Measurements from ENCODE around the gene RPS6KB2. TPM values are rescaled to one million over a fixed set of nuclear protein-coding genes. Genes with fewer than 3 reads are reported as not detected.

RPS6KB2 gene
- total and polyA plus RNA-seq, 10 of the 15 experiments (the other 5 are each of a cell fraction or from before 2014, with no cell fraction given), result 0.39 to 101 (median 58.4) TPM

DNA sequence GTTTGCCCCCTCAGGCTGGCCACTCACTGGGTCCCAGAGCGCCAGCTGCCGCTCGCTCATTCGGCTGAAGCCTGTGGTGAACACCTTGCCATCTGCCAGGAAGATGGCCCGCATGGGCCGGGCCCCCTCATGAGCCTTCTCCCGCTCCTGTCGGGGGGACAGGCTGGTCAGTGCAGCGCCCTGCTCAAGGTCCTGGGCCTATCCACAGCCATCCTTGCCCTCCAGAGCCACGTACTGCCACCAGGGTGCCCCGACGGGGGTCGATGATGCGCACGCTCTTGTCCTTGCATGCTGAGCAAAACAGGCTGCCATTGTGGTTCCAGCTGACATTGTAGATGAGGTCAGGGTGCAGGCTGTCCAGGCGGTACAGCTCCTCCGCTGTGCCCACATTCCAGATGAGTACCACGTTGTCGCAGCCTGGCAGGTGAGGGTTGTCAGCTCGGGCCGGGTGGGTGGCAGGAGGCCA is 12.8 kb downstream of the RPS6KB2 start:
- FAIRE-seq (no peak), ATAC-seq (no peak), DNase-seq (ENCODE audit: low read depth, low spot score) (no peak)
- ChIA-PET RAD21 (ENCODE audit: unreplicated experiment) (interaction anchor here (0.6 kb wide), 1 partner anchor 24 kb away, joined by 3 read pairs; no protein-coding TSS in a partner anchor), CTCF (interaction anchor here (0.6 to 1.1 kb wide), 3 partner anchors 38 to 66 kb away, joined by 3 read pairs; partner anchors contain the start of gene TBC1D10C), POLR2A (interaction anchor here (1.5 to 1.6 kb wide), 3 partner anchors 18 to 43 kb away, joined by 3 to 5 read pairs (median 5); partner anchors contain the start of gene PPP1CA), SMC1A (ENCODE audit: uncharacterized antibody, unreplicated experiment) (interaction anchor here (0.6 to 1.5 kb wide), 2 partner anchors 20 to 160 kb away, joined by 3 to 5 read pairs; no protein-coding TSS in a partner anchor)
- intact Hi-C loops (cut with micrococcal nuclease; ENCODE audit: unreplicated experiment), result no loop called here
- TF ChIP-seq, protein P1, sequence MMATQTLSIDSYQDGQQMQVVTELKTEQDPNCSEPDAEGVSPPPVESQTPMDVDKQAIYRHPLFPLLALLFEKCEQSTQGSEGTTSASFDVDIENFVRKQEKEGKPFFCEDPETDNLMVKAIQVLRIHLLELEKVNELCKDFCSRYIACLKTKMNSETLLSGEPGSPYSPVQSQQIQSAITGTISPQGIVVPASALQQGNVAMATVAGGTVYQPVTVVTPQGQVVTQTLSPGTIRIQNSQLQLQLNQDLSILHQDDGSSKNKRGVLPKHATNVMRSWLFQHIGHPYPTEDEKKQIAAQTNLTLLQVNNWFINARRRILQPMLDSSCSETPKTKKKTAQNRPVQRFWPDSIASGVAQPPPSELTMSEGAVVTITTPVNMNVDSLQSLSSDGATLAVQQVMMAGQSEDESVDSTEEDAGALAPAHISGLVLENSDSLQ (IDR thresholded peaks at IDR 0.05), result no peak
- no peak for TF ChIP-seq GABPA (IDR thresholded peaks at IDR 0.05; ENCODE audit: low read depth)
- no peak for TF ChIP-seq BRCA1 (IDR thresholded peaks at IDR 0.05; ENCODE audit: low read depth, low read length)
- 0 out of 2 replicates have a peak, but pooled peaks have one; percentile 38 for TF ChIP-seq POLR2AphosphoS2 (IDR thresholded peaks at IDR 0.05; ENCODE audit: low read depth, low read length)
- TF ChIP-seq SPI1 (IDR thresholded peaks at IDR 0.05; ENCODE audit: borderline replicate concordance, insufficient read depth, low read depth, low read length), result no peak
- peak; percentile 30 for TF ChIP-seq POLR2A (IDR thresholded peaks at IDR 0.05; ENCODE audit: low read depth, low read length)
- TF ChIP-seq, protein P2, sequence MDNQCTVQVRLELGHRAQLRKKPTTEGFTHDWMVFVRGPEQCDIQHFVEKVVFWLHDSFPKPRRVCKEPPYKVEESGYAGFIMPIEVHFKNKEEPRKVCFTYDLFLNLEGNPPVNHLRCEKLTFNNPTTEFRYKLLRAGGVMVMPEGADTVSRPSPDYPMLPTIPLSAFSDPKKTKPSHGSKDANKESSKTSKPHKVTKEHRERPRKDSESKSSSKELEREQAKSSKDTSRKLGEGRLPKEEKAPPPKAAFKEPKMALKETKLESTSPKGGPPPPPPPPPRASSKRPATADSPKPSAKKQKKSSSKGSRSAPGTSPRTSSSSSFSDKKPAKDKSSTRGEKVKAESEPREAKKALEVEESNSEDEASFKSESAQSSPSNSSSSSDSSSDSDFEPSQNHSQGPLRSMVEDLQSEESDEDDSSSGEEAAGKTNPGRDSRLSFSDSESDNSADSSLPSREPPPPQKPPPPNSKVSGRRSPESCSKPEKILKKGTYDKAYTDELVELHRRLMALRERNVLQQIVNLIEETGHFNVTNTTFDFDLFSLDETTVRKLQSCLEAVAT (IDR thresholded peaks at IDR 0.05), result no peak
- Histone ChIP-seq H3K27me3 (replicated peaks in 1 of 2; ENCODE audit: control insufficient read depth in 2 of 2, insufficient read depth in 2 of 2, low read length in 1 of 2) (no peaks in the 10 kb centered on the region), H2AFZ (ENCODE audit: control insufficient read depth, low read depth, low read length) (no peak overlapping the region), H3K4me3 (no peak overlapping the region), H3K4me1 (ENCODE audit: control insufficient read depth, insufficient read depth, low read length) (peaks cover 31% of the 10 kb centered on the region), H3K4me2 (ENCODE audit: control insufficient read depth, insufficient read depth) (no peak overlapping the region), H3K79me2 (ENCODE audit: control insufficient read depth, insufficient read depth, low read length) (peaks cover 41% of the 10 kb centered on the region), H3K27ac (ENCODE audit: control insufficient read depth, insufficient read depth) (no peak overlapping the region), H3K9me3 (replicated peaks; ENCODE audit: control insufficient read depth, insufficient read depth, low read length) (no peaks in the 10 kb centered on the region), H3K36me3 (ENCODE audit: control insufficient read depth in 2 of 2, insufficient read depth in 2 of 2, low read length in 1 of 2) (peaks cover 0 to 2% of the 10 kb centered on the region in 2 experiments; a peak in 2 of 4 replicates), H3K9ac (ENCODE audit: control insufficient read depth, insufficient read depth, low read length) (no peak overlapping the region), H4K20me1 (ENCODE audit: control insufficient read depth, insufficient read depth) (no peaks in the 10 kb centered on the region)
- in situ Hi-C loops (cut with MboI), result no loop called here
- BruUV-seq (replicated peaks), result no TSS peak
- WGBS (ENCODE audit: insufficient coverage, insufficient replicate concordance, low lambda C conversion rate, missing lambda C conversion rate), result 71% methylated on average over 21 of the region's 21 CpGs
